GM12878 (cell line): ENCODE results near the gene BCKDHA. TPM values are rescaled to one million over a fixed set of nuclear protein-coding genes. Genes with fewer than 3 reads are reported as not detected.

Experiments
- ATAC-seq: fragments of 200-7000 bp; cut with Tn5 transposase; 3 replicates; pipeline ENCODE4 v1.9.1; 2020; ENCODE audit warnings: mild to moderate bottlenecking, moderate library complexity
- BruUV-seq: library from RNA; stranded (reverse); fragments of 400-500 nt; replicated peaks from 2 replicates; lab custom pipeline; 2021; lab: Mats Ljungman, UMichigan
- CTCF ChIA-PET: fragments of 300-600 bp; sonication (Branson Sonifier 250); formaldehyde crosslinking; extraction: SDS; loops from one replicate; lab custom pipeline; 2021; ENCODE audit warnings: inconsistent platforms; lab: Yijun Ruan, JAX
- POLR2A ChIA-PET: fragments of 350-600 bp; formaldehyde crosslinking; extraction: SDS; loops from one replicate; lab custom pipeline; 2021; ENCODE audit warnings: inconsistent platforms; lab: Charles Lee
- RAD21 ChIA-PET: fragments of 300-600 bp; sonication (Branson Sonifier 250); formaldehyde crosslinking; loops from one replicate; lab custom pipeline; 2023; ENCODE audit warnings: antibody characterized with exemption; ENCODE audit not compliant: unreplicated experiment; lab: Charles Lee
- SMC1A ChIA-PET: fragments of 300-600 bp; sonication (Branson Sonifier 250); formaldehyde crosslinking; loops from one replicate; lab custom pipeline; 2023; ENCODE audit not compliant: unreplicated experiment, uncharacterized antibody; lab: Charles Lee
- DNase-seq: peaks from one replicate; pipeline ENCODE4 v3.0.0-alpha.2; 2011; ENCODE audit warnings: low read depth, low spot score
- FAIRE-seq: peaks from 3 replicates; lab custom pipeline; 2011; peaks lifted over from hg19 to GRCh38; lab: Jason Lieb, UNC
- H2AFZ ChIP-seq: 2 replicates; pipeline ENCODE4 v1.6.0; 2011; ENCODE audit warnings: low read depth, low read length, control low read depth; ENCODE audit not compliant: control insufficient read depth
- H3K27ac ChIP-seq: 2 replicates; pipeline ENCODE4 v1.5.1; 2011; ENCODE audit warnings: control low read depth; ENCODE audit not compliant: control insufficient read depth, insufficient read depth
- H3K27me3 ChIP-seq, 2 experiments: replicated peaks in 1 of 2; 2 replicates each; pipeline versions ENCODE4 v1.6.0 to v1.6.1; 2011; ENCODE audit warnings: low read length in 1 of 2; ENCODE audit not compliant: control insufficient read depth in 2 of 2, insufficient read depth in 2 of 2
- H3K36me3 ChIP-seq, 2 experiments: 2 replicates each; pipeline ENCODE4 v1.5.1; 2011; ENCODE audit warnings: low read length in 1 of 2; ENCODE audit not compliant: control insufficient read depth in 2 of 2, insufficient read depth in 2 of 2
- H3K4me1 ChIP-seq: 2 replicates; pipeline ENCODE4 v1.6.1; 2011; ENCODE audit warnings: mild to moderate bottlenecking, low read length, moderate library complexity, mixed read lengths; ENCODE audit not compliant: control insufficient read depth, insufficient read depth
- H3K4me2 ChIP-seq: 2 replicates; pipeline ENCODE4 v1.6.0; 2011; ENCODE audit warnings: control low read depth; ENCODE audit not compliant: control insufficient read depth, insufficient read depth
- H3K4me3 ChIP-seq: fragments of 200-600 bp; sonication (generic); 2 replicates; pipeline ENCODE4 v1.5.1; 2016
- H3K79me2 ChIP-seq: 2 replicates; pipeline ENCODE4 v1.6.0; 2011; ENCODE audit warnings: low read length; ENCODE audit not compliant: control insufficient read depth, insufficient read depth
- H3K9ac ChIP-seq: 2 replicates; pipeline ENCODE4 v1.8.0; 2011; ENCODE audit warnings: low read length, control low read depth, mixed read lengths; ENCODE audit not compliant: control insufficient read depth, insufficient read depth
- H3K9me3 ChIP-seq: replicated peaks from 3 replicates; pipeline ENCODE4 v1.5.1; 2011; ENCODE audit warnings: mild to moderate bottlenecking, low read length; ENCODE audit not compliant: control insufficient read depth, insufficient read depth
- H4K20me1 ChIP-seq: 2 replicates; pipeline ENCODE4 v1.6.0; 2011; ENCODE audit not compliant: control insufficient read depth, insufficient read depth
- EP300 ChIP-seq, 2 experiments: fragments of 150-350 bp in 1 of 2; IDR thresholded peaks; 2 replicates each; pipeline ENCODE4 v1.6.1; 2011 to 2012; ENCODE audit warnings: low read depth in 2 of 2, low read length in 2 of 2, borderline replicate concordance in 1 of 2, improper control_type of control experiment in 1 of 2, inconsistent platforms in 1 of 2; ENCODE audit not compliant: control insufficient read depth in 1 of 2
- PRDM15 ChIP-seq: fragments of 450-650 bp; formaldehyde crosslinking; IDR thresholded peaks from 2 replicates; pipeline ENCODE4 v1.4.0; 2020; ENCODE audit warnings: mild to moderate bottlenecking, moderate library complexity
- SMARCA5 ChIP-seq: fragments of 450-650 bp; IDR thresholded peaks from 2 replicates; pipeline ENCODE4 v1.6.1; 2017; ENCODE audit warnings: mild to moderate bottlenecking
- TCF3 ChIP-seq: IDR thresholded peaks from 2 replicates; pipeline ENCODE4 v1.6.1; 2012; ENCODE audit warnings: low read depth, mild to moderate bottlenecking, low read length, borderline replicate concordance; ENCODE audit not compliant: insufficient read depth
- TCF7 ChIP-seq: IDR thresholded peaks from 2 replicates; pipeline ENCODE4 v1.6.1; 2014; ENCODE audit warnings: antibody characterized with exemption, borderline replicate concordance
- USF2 ChIP-seq: IDR thresholded peaks from 2 replicates; pipeline ENCODE4 v1.6.1; 2011; ENCODE audit warnings: low read depth, low read length, improper control_type of control experiment, borderline replicate concordance
- ZBTB33 ChIP-seq: fragments of 450-650 bp; IDR thresholded peaks from 2 replicates; pipeline ENCODE4 v1.6.1; 2017; ENCODE audit warnings: mild to moderate bottlenecking
- ZNF207 ChIP-seq: fragments of 450-650 bp; IDR thresholded peaks from 2 replicates; pipeline ENCODE4 v1.6.1; 2014; ENCODE audit warnings: antibody characterized with exemption, mild to moderate bottlenecking, borderline replicate concordance
- WGBS: methylation state at CpG from one replicate; pipeline ENCODE4 v1.1.6; 2016; ENCODE audit warnings: low lambda C conversion rate; ENCODE audit not compliant: insufficient replicate concordance, insufficient coverage; ENCODE audit errors: missing lambda C conversion rate; 5-methylcytosine and 5-hydroxymethylcytosine counted together
- in situ Hi-C: fragments of 300-500 bp; cut with MboI; formaldehyde crosslinking; loops from 9 replicates; pipeline ENCODE4 v1.14.3; 2018; ENCODE audit warnings: mixed read lengths
- intact Hi-C: fragments of 100-400 bp; cut with micrococcal nuclease; formaldehyde crosslinking; loops from one replicate; pipeline ENCODE4 v1.14.2; 2022; ENCODE audit not compliant: unreplicated experiment
- polyA plus RNA-seq, 11 experiments: library from polyadenylated mRNA; depleted of rRNA in 4 of 11; unstranded in 6 of 11; stranded (reverse) in 5 of 11; fragments of >200 nt; fragmentation: Nextera tagmentation in 4 of 11; fragmentation: Illumina TruSeq in 1 of 11; extraction: Ambion mirVana in 4 of 11; extraction: Trizol in 1 of 11; gene quantifications; 1 replicate in 1 of 11; 2 replicates in 10 of 11; pipeline versions ENCODE4 v1.2.1 to v1.2.3, GENCODE V29; 2011 to 2016; ENCODE audit warnings: inconsistent platforms in 2 of 11, missing spikeins in 2 of 11, low read depth in 1 of 11
- total RNA-seq, 4 experiments: library from RNA; depleted of rRNA in 3 of 4; stranded (reverse); fragments of >200 nt in 3 of 4; fragmentation: Illumina TruSeq in 1 of 4; extraction: Trizol in 1 of 4; gene quantifications; 2 replicates each; pipeline versions ENCODE4 v1.2.1 to v1.2.3, GENCODE V29; 2013 to 2021
- TF ChIP-seq, protein P1 (sequence below): IDR thresholded peaks from 2 replicates; pipeline ENCODE4 v1.6.1; 2011; ENCODE audit warnings: low read depth, mild to moderate bottlenecking, low read length, moderate library complexity, borderline replicate concordance; ENCODE audit errors: extremely low read depth
- TF ChIP-seq, protein P2 (sequence below): fragments of 150-350 bp; IDR thresholded peaks from 2 replicates; pipeline ENCODE4 v1.6.1; 2014; ENCODE audit warnings: mild to moderate bottlenecking, low read depth, low read length

BCKDHA gene
- total and polyA plus RNA-seq, 10 of the 15 experiments (the other 5 are each of a cell fraction or from before 2014, with no cell fraction given), result 9.9 to 107 (median 46.4) TPM

GRCh38 chr19:41439441-41440222 is 42.0 kb downstream of the BCKDHA start, which contains the start of gene DMAC2 (continued):
- TF ChIP-seq EP300 (IDR thresholded peaks at IDR 0.05; ENCODE audit: borderline replicate concordance in 1 of 2, control insufficient read depth in 1 of 2, low read depth in 2 of 2, low read length in 2 of 2), result no peak
- peak; percentile 61; the same call in 1 of the 2 replicates for TF ChIP-seq SMARCA5

DNA sequence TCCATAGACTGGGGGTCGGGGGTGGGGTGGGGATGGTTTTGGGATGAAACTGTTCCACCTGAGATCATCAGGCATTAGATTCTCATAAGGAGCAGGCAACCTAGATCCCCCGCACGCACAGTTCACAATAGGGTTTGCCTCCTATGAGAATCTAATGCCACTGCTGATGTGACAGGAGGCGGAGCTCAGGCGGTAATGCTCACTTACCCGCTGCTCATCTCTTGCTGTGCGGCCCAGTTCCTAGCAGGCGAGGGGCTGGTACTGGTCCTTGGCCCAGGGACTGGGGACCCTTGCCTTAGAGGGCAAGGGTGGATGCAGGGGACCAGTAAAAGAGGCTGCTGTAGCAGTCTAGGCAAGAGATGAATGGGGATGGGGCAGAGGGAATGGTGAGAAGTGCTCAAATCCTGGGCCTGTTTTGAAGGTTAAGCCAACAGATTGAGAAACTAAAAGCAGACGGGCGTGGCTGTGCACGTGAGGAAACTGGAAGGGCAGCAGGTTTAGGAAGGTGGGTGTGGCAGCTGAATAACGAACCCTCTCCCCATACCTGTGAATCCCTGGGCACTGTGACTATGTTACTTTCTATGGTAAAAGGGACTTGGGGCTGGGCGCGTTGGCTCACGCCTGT is 43.8 kb downstream of the BCKDHA start:
- no peak overlapping the region for H2AFZ ChIP-seq
- H3K4me3 ChIP-seq, result no peak overlapping the region
- H3K36me3 ChIP-seq, result no peaks in the 10 kb centered on the region; a peak in 1 of 4 replicates
- H3K4me2 ChIP-seq, result no peak overlapping the region
- H3K4me1 ChIP-seq, result no peaks in the 10 kb centered on the region; the same call in 1 of the 2 replicates
- ChIA-PET RAD21 (interaction anchor here (0.7 kb wide), 1 partner anchor 122 kb away, joined by 5 read pairs; no protein-coding TSS in a partner anchor), CTCF (interaction anchor here (3.3 kb wide), 1 partner anchor 128 kb away, joined by 19 read pairs; no protein-coding TSS in a partner anchor), SMC1A (no interaction called here), POLR2A (no interaction called here)
- no peak for DNase-seq
- H3K27me3 ChIP-seq, result no peaks in the 10 kb centered on the region
- H3K9ac ChIP-seq, result no peak overlapping the region
- intact Hi-C loops (no loop called here), in situ Hi-C loops (loop anchor here (10.0 kb wide), 2 partner anchors 93 to 133 kb away; partner anchors contain the start of gene CEACAM21)
- peaks cover 2% of the 10 kb centered on the region for H3K79me2 ChIP-seq
- H3K9me3 ChIP-seq, result no peaks in the 10 kb centered on the region
- 64% methylated on average over 15 of the region's 15 CpGs for WGBS
- ATAC-seq, result no peak
- no peak for FAIRE-seq
- no TSS peak for BruUV-seq
- H4K20me1 ChIP-seq, result no peaks in the 10 kb centered on the region
- H3K27ac ChIP-seq, result no peak overlapping the region
- no peak for TF ChIP-seq TCF7
- no peak for TF ChIP-seq TCF3
- TF ChIP-seq USF2, result no peak
- no peak for TF ChIP-seq ZNF207
- TF ChIP-seq, protein P1, sequence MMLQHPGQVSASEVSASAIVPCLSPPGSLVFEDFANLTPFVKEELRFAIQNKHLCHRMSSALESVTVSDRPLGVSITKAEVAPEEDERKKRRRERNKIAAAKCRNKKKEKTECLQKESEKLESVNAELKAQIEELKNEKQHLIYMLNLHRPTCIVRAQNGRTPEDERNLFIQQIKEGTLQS, result no peak
- TF ChIP-seq ZBTB33, result no peak
- no peak for TF ChIP-seq PRDM15 (CRISPR knock-in tag)
- TF ChIP-seq, protein P2, sequence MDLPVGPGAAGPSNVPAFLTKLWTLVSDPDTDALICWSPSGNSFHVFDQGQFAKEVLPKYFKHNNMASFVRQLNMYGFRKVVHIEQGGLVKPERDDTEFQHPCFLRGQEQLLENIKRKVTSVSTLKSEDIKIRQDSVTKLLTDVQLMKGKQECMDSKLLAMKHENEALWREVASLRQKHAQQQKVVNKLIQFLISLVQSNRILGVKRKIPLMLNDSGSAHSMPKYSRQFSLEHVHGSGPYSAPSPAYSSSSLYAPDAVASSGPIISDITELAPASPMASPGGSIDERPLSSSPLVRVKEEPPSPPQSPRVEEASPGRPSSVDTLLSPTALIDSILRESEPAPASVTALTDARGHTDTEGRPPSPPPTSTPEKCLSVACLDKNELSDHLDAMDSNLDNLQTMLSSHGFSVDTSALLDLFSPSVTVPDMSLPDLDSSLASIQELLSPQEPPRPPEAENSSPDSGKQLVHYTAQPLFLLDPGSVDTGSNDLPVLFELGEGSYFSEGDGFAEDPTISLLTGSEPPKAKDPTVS, result no peak
